ENCODE results near the gene CACNB4. TPM values are rescaled to one million over a fixed set of nuclear protein-coding genes. Genes with fewer than 3 reads are reported as not detected.

CACNB4 gene
- polyA plus RNA-seq, 1 experiment, result 0.12 TPM

DNA sequence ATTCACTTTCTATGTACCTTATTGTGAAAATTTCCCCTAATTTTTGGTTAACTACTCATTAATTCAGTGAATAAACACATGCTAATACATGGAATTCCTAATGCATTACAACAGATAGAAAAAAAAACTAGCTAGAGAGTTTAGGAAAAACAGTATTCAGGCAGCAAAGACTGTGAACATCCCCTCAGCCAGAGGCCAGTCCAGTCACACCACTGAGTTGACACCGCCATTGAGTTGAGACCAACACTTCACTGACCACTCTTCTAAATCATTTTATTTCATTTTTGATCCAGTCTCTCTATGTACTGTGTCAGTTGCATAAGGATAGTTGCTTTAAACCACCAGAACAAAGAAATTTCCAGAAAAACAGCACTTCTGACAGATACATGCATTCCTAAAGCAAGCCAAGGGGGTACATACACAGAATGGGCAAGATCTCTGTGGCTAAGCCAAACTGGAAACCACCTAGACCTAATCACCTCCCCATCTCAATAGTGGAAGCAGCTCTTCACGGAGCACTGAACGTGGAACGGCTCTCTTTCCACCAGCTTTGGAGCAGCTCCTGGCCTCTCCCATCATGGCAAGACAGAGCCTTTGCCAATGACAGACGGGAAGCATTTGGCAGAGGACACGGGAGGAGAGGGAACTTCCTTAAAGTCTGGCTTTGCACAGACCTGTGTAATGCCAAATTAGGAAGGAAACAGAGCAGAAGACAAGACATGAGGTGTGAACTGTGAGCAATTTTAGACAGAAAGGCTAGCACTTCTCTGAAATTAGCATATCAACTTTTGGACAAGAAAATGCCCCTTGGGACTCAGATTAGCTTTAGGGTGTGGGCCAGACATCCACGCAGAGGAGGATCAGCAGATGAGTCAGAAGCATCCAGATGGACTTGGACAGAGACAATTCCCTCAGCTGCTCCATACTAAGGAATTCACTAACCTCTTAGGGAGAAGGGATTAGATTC is 36.4 kb downstream of the CACNB4 start:
- Histone ChIP-seq H3K4me3 (ENCODE audit: low read depth, low read length) (no peak overlapping the region), H3K27me3 (ENCODE audit: control insufficient read depth, insufficient read depth, low read length) (peaks cover 7% of the 10 kb centered on the region; the same call in 1 of the 2 replicates), H3K36me3 (ENCODE audit: control insufficient read depth, insufficient read depth, low read length) (no peaks in the 10 kb centered on the region)
- CTCF ChIA-PET, result interaction anchor here (1.4 to 2.7 kb wide), 3 partner anchors 18 to 37 kb away, joined by 3 to 11 read pairs (median 4); no protein-coding TSS in a partner anchor
- TF ChIP-seq CTCF (IDR thresholded peaks at IDR 0.05; ENCODE audit: insufficient read depth, low read depth, low read length), result no peak
- peak; percentile 11 for DNase-seq (ENCODE audit: low read depth)
- POLR2A ChIA-PET, result no interaction called here

- Histone ChIP-seq H3K4me3 (ENCODE audit: low read depth, low read length) (no peak overlapping the region), H3K27me3 (ENCODE audit: control insufficient read depth, insufficient read depth, low read length) (peaks cover 12% of the 10 kb centered on the region), H3K36me3 (ENCODE audit: control insufficient read depth, insufficient read depth, low read length) (no peaks in the 10 kb centered on the region)
- TF ChIP-seq CTCF (IDR thresholded peaks at IDR 0.05; ENCODE audit: insufficient read depth, low read depth, low read length), result no peak
- no peak for DNase-seq (ENCODE audit: low read depth)
- ChIA-PET POLR2A (no interaction called here), CTCF (interaction anchor here (0.6 to 2.7 kb wide), 6 partner anchors 16 to 95 kb away, joined by 3 to 11 read pairs (median 3); no protein-coding TSS in a partner anchor)
These were observed 37.5 kb downstream of the CACNB4 start for GRCh38 chr2:152061383-152061782.

GRCh38 chr2:152058655-152059054 is 40.2 kb downstream of the CACNB4 start:
- ChIA-PET POLR2A (no interaction called here), CTCF (interaction anchor here (1.5 kb wide), 1 partner anchor 33 kb away, joined by 6 read pairs; no protein-coding TSS in a partner anchor)
- TF ChIP-seq CTCF (IDR thresholded peaks at IDR 0.05; ENCODE audit: insufficient read depth, low read depth, low read length), result no peak
- DNase-seq (ENCODE audit: low read depth), result no peak
- H3K4me3 ChIP-seq (ENCODE audit: low read depth, low read length), result no peak overlapping the region
- H3K27me3 ChIP-seq (ENCODE audit: control insufficient read depth, insufficient read depth, low read length), result peaks cover 11% of the 10 kb centered on the region
- no peaks in the 10 kb centered on the region for H3K36me3 ChIP-seq (ENCODE audit: control insufficient read depth, insufficient read depth, low read length)

GRCh38 chr2:152056418-152056817 is 42.4 kb downstream of the CACNB4 start:
- Histone ChIP-seq H3K36me3 (ENCODE audit: control insufficient read depth, insufficient read depth, low read length) (no peaks in the 10 kb centered on the region), H3K4me3 (ENCODE audit: low read depth, low read length) (no peak overlapping the region), H3K27me3 (ENCODE audit: control insufficient read depth, insufficient read depth, low read length) (peaks cover 11% of the 10 kb centered on the region)
- no peak for DNase-seq (ENCODE audit: low read depth)
- CTCF ChIA-PET, result no interaction called here
- TF ChIP-seq CTCF (IDR thresholded peaks at IDR 0.05; ENCODE audit: insufficient read depth, low read depth, low read length), result no peak
- POLR2A ChIA-PET, result no interaction called here

DNA sequence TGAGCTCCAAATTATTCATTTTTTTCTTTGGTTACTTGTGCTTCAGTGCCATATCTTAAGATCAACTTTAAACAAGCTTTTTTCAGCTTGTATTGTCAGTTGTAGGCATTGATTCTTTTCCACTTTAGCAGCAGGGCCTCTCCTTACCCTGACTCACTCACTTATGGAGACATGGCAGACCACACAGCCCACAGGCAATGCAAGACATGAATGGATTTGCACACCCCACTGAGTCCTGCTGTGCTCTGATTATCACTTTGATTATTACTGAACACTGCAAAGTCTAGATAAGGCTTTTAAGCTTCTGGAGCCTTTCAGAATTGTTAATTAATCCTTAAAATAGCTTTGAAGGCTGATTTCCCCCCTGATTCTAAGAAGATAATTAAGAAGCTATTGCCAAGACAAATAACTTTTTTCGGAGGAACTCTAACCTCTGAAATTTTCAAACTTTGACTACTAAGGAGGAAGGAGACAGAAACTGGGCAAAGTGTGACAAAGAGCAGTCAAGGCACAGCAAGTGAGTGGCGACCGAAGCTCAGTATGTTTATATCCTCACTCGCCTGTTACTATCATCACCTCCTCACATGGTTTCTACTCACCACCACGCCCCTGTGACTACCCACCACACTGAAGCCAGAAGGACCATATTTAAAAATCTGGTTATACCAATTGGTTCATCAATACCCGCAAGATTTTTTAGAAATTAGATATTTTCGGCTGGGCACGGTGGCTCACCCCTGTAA is 43.3 kb downstream of the CACNB4 start:
- peaks cover 11% of the 10 kb centered on the region for H3K27me3 ChIP-seq (ENCODE audit: control insufficient read depth, insufficient read depth, low read length)
- ChIA-PET POLR2A (no interaction called here), CTCF (interaction anchor here (1.0 to 1.6 kb wide), 3 partner anchors 18 to 29 kb away, joined by 3 to 6 read pairs (median 4); no protein-coding TSS in a partner anchor)
- DNase-seq (ENCODE audit: low read depth), result no peak
- H3K36me3 ChIP-seq (ENCODE audit: control insufficient read depth, insufficient read depth, low read length), result no peaks in the 10 kb centered on the region
- no peak overlapping the region for H3K4me3 ChIP-seq (ENCODE audit: low read depth, low read length)
- no peak for TF ChIP-seq CTCF (IDR thresholded peaks at IDR 0.05; ENCODE audit: insufficient read depth, low read depth, low read length)

Measured in BJ (cell line).